IMR-90 (cell line): Measurements from ENCODE around the gene CD300LG. TPM values are rescaled to one million over a fixed set of nuclear protein-coding genes. Genes with fewer than 3 reads are reported as not detected.

Experiments
- ATAC-seq: fragments of 200-7000 bp; cut with Tn5 transposase; 2 replicates; pipeline ENCODE4 v1.9.1; 2020; ENCODE audit warnings: low read depth, mild to moderate bottlenecking, moderate library complexity
- BruUV-seq: library from RNA; stranded (reverse); fragments of 400-500 nt; replicated peaks from 2 replicates; lab custom pipeline; 2021; lab: Mats Ljungman, UMichigan
- CTCF ChIA-PET: fragments of 300-600 bp; formaldehyde crosslinking; extraction: SDS; loops from one replicate; lab custom pipeline; 2021; ENCODE audit warnings: antibody characterized with exemption; lab: Yijun Ruan, JAX
- POLR2A ChIA-PET: fragments of 300-600 bp; sonication (Branson Sonifier 250); formaldehyde crosslinking; loops from one replicate; lab custom pipeline; 2022; ENCODE audit warnings: antibody characterized with exemption; ENCODE audit not compliant: unreplicated experiment; lab: Charles Lee
- DNase-seq: peaks from one replicate; pipeline ENCODE4 v3.0.0; 2013
- H2AFZ ChIP-seq: replicated peaks from 2 replicates; pipeline ENCODE3; 2013; ENCODE audit warnings: low read length, mild to moderate bottlenecking; ENCODE audit not compliant: poor library complexity
- H2AK5ac ChIP-seq: 2 replicates; pipeline ENCODE4 v1.6.1; 2013; ENCODE audit warnings: low read depth, low read length, inconsistent platforms
- H2AK9ac ChIP-seq: replicated peaks from 2 replicates; pipeline ENCODE3; 2013; ENCODE audit warnings: mild to moderate bottlenecking, low read depth, low read length, moderate library complexity; ENCODE audit not compliant: poor library complexity
- H2BK120ac ChIP-seq: 2 replicates; pipeline ENCODE4 v1.6.1; 2013; ENCODE audit warnings: low read depth, low read length, inconsistent platforms
- H2BK15ac ChIP-seq: 3 replicates; pipeline ENCODE4 v1.6.1; 2013; ENCODE audit warnings: low read depth, low read length, inconsistent platforms
- H2BK20ac ChIP-seq: 2 replicates; pipeline ENCODE4 v1.6.1; 2013; ENCODE audit warnings: low read depth, mild to moderate bottlenecking, inconsistent platforms, low read length, moderate library complexity
- H2BK5ac ChIP-seq: 2 replicates; pipeline ENCODE4 v1.6.1; 2013; ENCODE audit warnings: mild to moderate bottlenecking, low read depth, low read length, inconsistent platforms; ENCODE audit not compliant: poor library complexity, severe bottlenecking
- H3K14ac ChIP-seq: replicated peaks from 2 replicates; pipeline ENCODE4 v1.6.1; 2013; ENCODE audit warnings: low read depth, low read length, inconsistent platforms
- H3K18ac ChIP-seq: 2 replicates; pipeline ENCODE4 v1.6.1; 2013; ENCODE audit warnings: low read depth, low read length, control low read depth
- H3K23ac ChIP-seq: 2 replicates; pipeline ENCODE4 v1.6.1; 2013; ENCODE audit warnings: low read depth, low read length, inconsistent platforms
- H3K27ac ChIP-seq: 2 replicates; pipeline ENCODE4 v1.5.1; 2013; ENCODE audit warnings: mild to moderate bottlenecking, control low read depth, low read length; ENCODE audit not compliant: insufficient read depth
- H3K27me3 ChIP-seq: 2 replicates; pipeline ENCODE4 v1.6.1; 2013; ENCODE audit warnings: low read length; ENCODE audit not compliant: control insufficient read depth, insufficient read depth
- H3K36me3 ChIP-seq: 2 replicates; pipeline ENCODE4 v1.6.1; 2013; ENCODE audit warnings: low read length, mixed read lengths; ENCODE audit not compliant: control insufficient read depth, insufficient read depth
- H3K4ac ChIP-seq: 2 replicates; pipeline ENCODE4 v1.6.1; 2013; ENCODE audit warnings: low read depth, low read length, inconsistent platforms
- H3K4me1 ChIP-seq: 2 replicates; pipeline ENCODE4 v1.6.1; 2013; ENCODE audit warnings: low read length, mixed read lengths; ENCODE audit not compliant: control insufficient read depth, insufficient read depth
- H3K4me2 ChIP-seq: 2 replicates; pipeline ENCODE4 v1.6.1; 2013; ENCODE audit warnings: low read depth, mild to moderate bottlenecking, control low read depth, low read length, moderate library complexity
- H3K4me3 ChIP-seq: 2 replicates; pipeline ENCODE4 v1.5.1; 2013; ENCODE audit warnings: low read depth, mild to moderate bottlenecking, control low read depth, low read length, moderate library complexity; ENCODE audit not compliant: insufficient read depth
- H3K56ac ChIP-seq: 2 replicates; pipeline ENCODE4 v1.6.1; 2013; ENCODE audit warnings: low read length, inconsistent platforms; ENCODE audit not compliant: insufficient read depth; ENCODE audit errors: extremely low read depth
- H3K79me1 ChIP-seq, 2 experiments: 2 replicates each; pipeline ENCODE4 v1.6.1; 2013; ENCODE audit warnings: low read length in 2 of 2, inconsistent platforms in 1 of 2, low read depth in 1 of 2
- H3K9ac ChIP-seq: 2 replicates; pipeline ENCODE4 v1.6.1; 2013; ENCODE audit warnings: low read depth, low read length, control low read depth
- H3K9me1 ChIP-seq: 2 replicates; pipeline ENCODE4 v1.6.1; 2013; ENCODE audit warnings: low read length, inconsistent platforms; ENCODE audit not compliant: insufficient read depth
- H3K9me3 ChIP-seq: 2 replicates; pipeline ENCODE4 v1.6.1; 2013; ENCODE audit warnings: low read length; ENCODE audit not compliant: control insufficient read depth, insufficient read depth
- H4K20me1 ChIP-seq: 2 replicates; pipeline ENCODE4 v1.6.1; 2013; ENCODE audit warnings: low read length, inconsistent platforms; ENCODE audit not compliant: insufficient read depth
- H4K5ac ChIP-seq: 2 replicates; pipeline ENCODE4 v1.6.1; 2013; ENCODE audit warnings: mild to moderate bottlenecking, low read depth, low read length, control low read depth
- H4K8ac ChIP-seq, 2 experiments: 2 replicates each; pipeline ENCODE4 v1.6.1; 2013; ENCODE audit warnings: low read depth in 2 of 2, low read length in 2 of 2, control low read depth in 1 of 2, inconsistent platforms in 1 of 2
- H4K91ac ChIP-seq: 2 replicates; pipeline ENCODE4 v1.6.1; 2013; ENCODE audit warnings: low read depth, low read length, inconsistent platforms; ENCODE audit not compliant: insufficient read depth
- BHLHE40 ChIP-seq: fragments of 150-350 bp; IDR thresholded peaks from 2 replicates; pipeline ENCODE4 v1.6.1; 2016; ENCODE audit warnings: mild to moderate bottlenecking, low read depth, low read length
- CEBPB ChIP-seq: IDR thresholded peaks from 2 replicates; pipeline ENCODE4 v1.6.1; 2012; ENCODE audit warnings: low read depth, low read length, improper control_type of control experiment
- ELK1 ChIP-seq: fragments of 150-350 bp; IDR thresholded peaks from 2 replicates; pipeline ENCODE4 v1.6.1; 2016; ENCODE audit warnings: low read depth, mild to moderate bottlenecking, low read length, moderate library complexity, borderline replicate concordance
- MAFK ChIP-seq: IDR thresholded peaks from 2 replicates; pipeline ENCODE4 v1.6.1; 2012; ENCODE audit warnings: low read depth, low read length, improper control_type of control experiment
- MXI1 ChIP-seq: IDR thresholded peaks from 2 replicates; pipeline ENCODE4 v1.6.1; 2012; ENCODE audit warnings: low read depth, mild to moderate bottlenecking, low read length, moderate library complexity, borderline replicate concordance
- POLR2A ChIP-seq: IDR thresholded peaks from 2 replicates; pipeline ENCODE4 v1.6.1; 2012; ENCODE audit warnings: mild to moderate bottlenecking, low read depth, low read length
- RCOR1 ChIP-seq: IDR thresholded peaks from 2 replicates; pipeline ENCODE4 v1.6.1; 2012; ENCODE audit warnings: mild to moderate bottlenecking, low read length, improper control_type of control experiment; ENCODE audit not compliant: insufficient replicate concordance
- RFX5 ChIP-seq: IDR thresholded peaks from 2 replicates; pipeline ENCODE4 v1.8.0; 2012; ENCODE audit warnings: low read depth, mild to moderate bottlenecking, low read length, moderate library complexity
- SMC3 ChIP-seq: fragments of 150-350 bp; IDR thresholded peaks from 2 replicates; pipeline ENCODE4 v1.6.1; 2016; ENCODE audit warnings: low read depth, mild to moderate bottlenecking, antibody characterized with exemption, low read length, moderate library complexity
- USF2 ChIP-seq: fragments of 150-350 bp; IDR thresholded peaks from 2 replicates; pipeline ENCODE4 v1.6.1; 2017; ENCODE audit warnings: mild to moderate bottlenecking, antibody characterized with exemption, low read length, low read depth
- whole genome bisulfite sequencing, 2 experiments: methylation state at CpG; one replicate each; pipeline versions ENCODE4 v1.1.5 to v1.1.7; 2013; ENCODE audit warnings: missing lambda C conversion rate in 2 of 2; ENCODE audit not compliant: insufficient read length in 1 of 2; ENCODE audit errors: extremely low coverage in 2 of 2; 5-methylcytosine and 5-hydroxymethylcytosine counted together
- dilution Hi-C: fragments of 300-500 bp; cut with HindIII; formaldehyde crosslinking; loops from one replicate; pipeline ENCODE4 v1.14.3; 2018; ENCODE audit warnings: low sequenced_read_pairs; ENCODE audit not compliant: unreplicated experiment
- in situ Hi-C: fragments of 300-500 bp; cut with MboI; formaldehyde crosslinking; loops from 3 replicates; pipeline ENCODE4 v1.14.3; 2019; ENCODE audit warnings: low sequenced_read_pairs, inconsistent platforms, mixed read lengths
- intact Hi-C: fragments of 100-400 bp; cut with micrococcal nuclease; formaldehyde crosslinking; loops from 2 replicates; pipeline ENCODE4 v1.10.0; 2022
- polyA plus RNA-seq, 3 experiments: library from polyadenylated mRNA; depleted of rRNA; stranded (reverse); fragments of >200 nt; gene quantifications; 2 replicates each; pipeline ENCODE4 v1.2.3, GENCODE V29; 2012; ENCODE audit warnings: low replicate concordance in 1 of 3
- total RNA-seq: library from RNA; depleted of rRNA; stranded (reverse); fragments of >200 nt; gene quantifications from 2 replicates; pipeline ENCODE4 v1.2.3, GENCODE V29; 2012

Gene CD300LG
- total and polyA plus RNA-seq, 2 of the 4 experiments (the other 2 are of a cell fraction): not detected

- TF ChIP-seq USF2: no peak
Observed at GRCh38 chr17:43878260-43879175, 31.5 kb downstream of the CD300LG start (continued).

- Histone ChIP-seq H3K9me1 (no peaks in the 10 kb centered on the region), H4K91ac (no peak overlapping the region), H4K20me1 (no peaks in the 10 kb centered on the region), H2AK5ac (no peak overlapping the region), H3K18ac (no peak overlapping the region), H4K8ac (no peak overlapping the region), H2BK15ac (no peak overlapping the region), H3K27me3 (peaks cover 7% of the 10 kb centered on the region; the same call in 1 of the 2 replicates), H3K36me3 (no peaks in the 10 kb centered on the region), H3K4me3 (no peak overlapping the region), H2BK120ac (no peak overlapping the region), H3K14ac (no peak overlapping the region), H2BK5ac (no peak overlapping the region), H3K4me1 (peaks cover 2% of the 10 kb centered on the region; the same call in 1 of the 2 replicates), H3K4ac (no peak overlapping the region), H4K5ac (no peak overlapping the region), H2AFZ (no peak overlapping the region), H2BK20ac (no peak overlapping the region), H3K27ac (no peak overlapping the region), H3K9me3 (no peaks in the 10 kb centered on the region), H3K23ac (no peak overlapping the region), H3K79me1 (no peaks in the 10 kb centered on the region), H2AK9ac (no peak overlapping the region), H3K9ac (no peak overlapping the region), H3K4me2 (no peak overlapping the region), H3K56ac (no peak overlapping the region)
- dilution Hi-C loops: no loop called here
- ATAC-seq (no peak), DNase-seq (no peak)
- WGBS, 2 experiments: 94% methylated on average over 12 of the region's 20 CpGs; no CpG with 5 or more reads in 1 of the 2 experiments
- intact Hi-C loops: loop anchor here (5.0 kb wide), 1 partner anchor 62 kb away; the partner anchor contains the start of gene PPY
- ChIA-PET CTCF (interaction anchor here (0.7 kb wide), 1 partner anchor 294 kb away, joined by 4 read pairs; no protein-coding TSS in a partner anchor), POLR2A (no interaction called here)
- in situ Hi-C loops: no loop called here
- BruUV-seq: no TSS peak
- no peak for TF ChIP-seq CEBPB
- no peak for TF ChIP-seq POLR2A
- no peak for TF ChIP-seq MXI1
- TF ChIP-seq RCOR1: no peak
- TF ChIP-seq RFX5: no peak
- no peak for TF ChIP-seq BHLHE40
- TF ChIP-seq ELK1: no peak
- TF ChIP-seq MAFK: no peak
- TF ChIP-seq SMC3: no peak
Observed at GRCh38 chr17:43879723-43880419, 32.9 kb downstream of the CD300LG start.
